NCI-H1436 treated with DMSO at 0.1 percent for 48 hours (cell line): ENCODE data around the gene SI.
"Not testable (repeated sequence)": the region's sequence is repeated elsewhere in the genome, so short reads cannot be mapped to it uniquely, and the experiment has no call there.

Experiments
- DNase-seq: peaks from one replicate; lab custom pipeline; 2025; lab: John Stamatoyannopoulos, UW

Gene SI

GRCh38 chr3:165078293-165078692 lies at the start of gene SI:
SI (minus strand) TSS chr3:165078496; CDS start chr3:165076012, 2,484 bp downstream.
- DNase-seq, result no peak

GRCh38 chr3:165125836-165126235 lies 47.5 kb upstream of the SI start:
- no peak for DNase-seq

- no peak for DNase-seq
Measured at GRCh38 chr3:165111401-165111800, 33.1 kb upstream of the SI start.

GRCh38 chr3:165103616-165104015 lies 25.3 kb upstream of the SI start:
- DNase-seq, result no peak

- DNase-seq, result no peak
Measured at GRCh38 chr3:165082650-165083049, 4.4 kb upstream of the SI start.

GRCh38 chr3:165081183-165081582 lies 2.9 kb upstream of the SI start:
- no peak for DNase-seq

- no peak for DNase-seq
Measured at GRCh38 chr3:165075695-165076094, 2.6 kb downstream of the SI start.

- no peak for DNase-seq
Measured at GRCh38 chr3:165070682-165071081, 7.6 kb downstream of the SI start.

GRCh38 chr3:165056510-165056909 lies 21.8 kb downstream of the SI start:
- DNase-seq, result no peak

- DNase-seq, result no peak
Measured at GRCh38 chr3:165040186-165040585, 38.1 kb downstream of the SI start.

- DNase-seq, result no peak
Measured at GRCh38 chr3:165011557-165011956, 66.7 kb downstream of the SI start.

GRCh38 chr3:164984947-164985346 lies 93.3 kb downstream of the SI start:
- DNase-seq, result no peak

GRCh38 chr3:164962610-164963009 lies 115.7 kb downstream of the SI start:
- DNase-seq, result no peak

- DNase-seq, result no peak
Measured at GRCh38 chr3:164952966-164953365, 125.3 kb downstream of the SI start.

- not testable (repeated sequence) for DNase-seq
Measured at GRCh38 chr3:164951403-164951802, 126.9 kb downstream of the SI start.

GRCh38 chr3:164940745-164941144 lies 137.6 kb downstream of the SI start:
- DNase-seq, result no peak

- no peak for DNase-seq
Measured at GRCh38 chr3:164929642-164930041, 148.7 kb downstream of the SI start.
